GM12872 (cell line): Measurements from ENCODE around the gene KRT80.

ENCODE experiments used
- CTCF ChIP-seq: IDR thresholded peaks from 3 replicates; pipeline ENCODE4 v1.5.1; 2011; ENCODE audit warnings: low read depth, mild to moderate bottlenecking, low read length, moderate library complexity; ENCODE audit not compliant: insufficient read depth

The KRT80 gene

GRCh38 chr12:52202361-52203078 lies 10.7 kb upstream of the KRT80 start:
- TF ChIP-seq CTCF: no peak

- no peak for TF ChIP-seq CTCF
These were observed 9.6 kb upstream of the KRT80 start for GRCh38 chr12:52201451-52201839.

- TF ChIP-seq CTCF: no peak
These were observed 9.1 kb upstream of the KRT80 start for GRCh38 chr12:52200781-52201450.

GRCh38 chr12:52200086-52200780 lies 8.4 kb upstream of the KRT80 start:
- no peak for TF ChIP-seq CTCF

GRCh38 chr12:52199294-52199919 lies 7.6 kb upstream of the KRT80 start:
- TF ChIP-seq CTCF: no peak

- TF ChIP-seq CTCF: no peak
These were observed 6.8 kb upstream of the KRT80 start for GRCh38 chr12:52198454-52199215.
